ENCODE data around the gene RNF130. TPM values are rescaled to one million over a fixed set of nuclear protein-coding genes. Genes with fewer than 3 reads are reported as not detected.

The RNF130 gene
- total RNA-seq, 1 donor from 2014 or later = 67.3 TPM

- Mint-ChIP-seq H3K27ac (ENCODE audit: unreplicated experiment) (no peak overlapping the region), H3K36me3 (ENCODE audit: low read depth, unreplicated experiment) (peaks cover 17% of the 10 kb centered on the region), H3K4me3 (ENCODE audit: unreplicated experiment) (no peak overlapping the region), H3K9me3 (ENCODE audit: unreplicated experiment) (no peaks in the 10 kb centered on the region), H3K4me1 (ENCODE audit: unreplicated experiment) (peaks cover 2% of the 10 kb centered on the region), H3K27me3 (ENCODE audit: unreplicated experiment) (peaks cover 6% of the 10 kb centered on the region)
- DNase-seq (ENCODE audit: low spot score) = no peak
- no peak for TF ChIP-seq CTCF (IDR thresholded peaks at IDR 0.05; ENCODE audit: unreplicated experiment)
Observed at GRCh38 chr5:180006141-180006540, 65.4 kb downstream of the RNF130 start.

DNA sequence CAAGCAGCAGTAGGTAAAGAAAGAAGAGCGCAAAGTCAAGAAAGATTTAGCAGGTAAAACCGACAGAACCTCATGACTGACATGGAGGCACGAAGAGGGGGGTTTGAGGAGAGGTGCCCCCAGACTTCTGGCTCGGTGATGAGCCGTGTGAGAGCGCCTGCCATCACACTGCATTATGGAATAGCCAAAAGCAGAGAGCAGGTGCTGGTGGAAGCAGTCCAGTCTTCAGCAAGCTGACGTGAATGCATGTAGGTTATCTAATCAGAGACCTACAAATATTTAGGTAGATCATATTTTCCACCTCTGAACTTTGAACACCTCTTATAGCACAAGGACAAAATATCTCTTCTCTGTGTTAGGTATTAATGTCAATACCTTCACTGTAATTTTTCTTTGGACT, 68.4 kb downstream of the RNF130 start:
- TF ChIP-seq CTCF (IDR thresholded peaks at IDR 0.05; ENCODE audit: unreplicated experiment) = no peak
- peaks cover 14% of the 10 kb centered on the region for H3K36me3 Mint-ChIP-seq (ENCODE audit: low read depth, unreplicated experiment)
- no peaks in the 10 kb centered on the region for H3K9me3 Mint-ChIP-seq (ENCODE audit: unreplicated experiment)
- H3K4me3 Mint-ChIP-seq (ENCODE audit: unreplicated experiment) = no peak overlapping the region
- peaks cover 3% of the 10 kb centered on the region for H3K27me3 Mint-ChIP-seq (ENCODE audit: unreplicated experiment)
- no peak overlapping the region for H3K27ac Mint-ChIP-seq (ENCODE audit: unreplicated experiment)
- DNase-seq (ENCODE audit: low spot score) = no peak
- H3K4me1 Mint-ChIP-seq (ENCODE audit: unreplicated experiment) = peaks cover 5% of the 10 kb centered on the region

- no peak overlapping the region for H3K4me3 Mint-ChIP-seq (ENCODE audit: unreplicated experiment)
- H3K9me3 Mint-ChIP-seq (ENCODE audit: unreplicated experiment) = no peaks in the 10 kb centered on the region
- H3K27ac Mint-ChIP-seq (ENCODE audit: unreplicated experiment) = no peak overlapping the region
- DNase-seq (ENCODE audit: low spot score) = no peak
- H3K36me3 Mint-ChIP-seq (ENCODE audit: low read depth, unreplicated experiment) = peaks cover 14% of the 10 kb centered on the region
- TF ChIP-seq CTCF (IDR thresholded peaks at IDR 0.05; ENCODE audit: unreplicated experiment) = no peak
- peaks cover 3% of the 10 kb centered on the region for H3K4me1 Mint-ChIP-seq (ENCODE audit: unreplicated experiment)
- H3K27me3 Mint-ChIP-seq (ENCODE audit: unreplicated experiment) = peaks cover 1% of the 10 kb centered on the region
Observed at GRCh38 chr5:180001742-180002141, 69.8 kb downstream of the RNF130 start.

DNA sequence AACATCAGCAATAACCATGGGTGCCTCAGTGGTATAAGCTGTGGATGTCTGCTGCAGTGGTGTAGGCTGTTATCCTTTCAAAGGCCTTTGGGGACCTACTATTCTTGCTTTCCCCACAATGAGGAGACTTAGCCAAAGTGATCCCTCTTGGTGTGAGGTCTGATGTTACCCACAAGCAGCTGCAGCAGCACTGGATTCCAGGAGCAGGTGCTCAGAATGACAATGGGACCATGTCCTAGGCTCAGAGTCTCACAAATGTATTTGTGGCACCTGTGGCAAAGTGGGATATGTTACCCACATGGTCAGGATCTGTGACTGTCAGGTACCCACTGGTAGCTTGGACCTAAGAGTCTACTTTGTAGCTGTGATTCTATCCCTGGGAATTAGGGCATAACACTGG, 70.4 kb downstream of the RNF130 start:
- Mint-ChIP-seq H3K4me3 (ENCODE audit: unreplicated experiment) (no peak overlapping the region), H3K27ac (ENCODE audit: unreplicated experiment) (no peak overlapping the region), H3K36me3 (ENCODE audit: low read depth, unreplicated experiment) (peaks cover 18% of the 10 kb centered on the region), H3K4me1 (ENCODE audit: unreplicated experiment) (peaks cover 3% of the 10 kb centered on the region), H3K27me3 (ENCODE audit: unreplicated experiment) (peaks cover 1% of the 10 kb centered on the region), H3K9me3 (ENCODE audit: unreplicated experiment) (no peaks in the 10 kb centered on the region)
- DNase-seq (ENCODE audit: low spot score) = no peak
- no peak for TF ChIP-seq CTCF (IDR thresholded peaks at IDR 0.05; ENCODE audit: unreplicated experiment)

- H3K9me3 Mint-ChIP-seq (ENCODE audit: unreplicated experiment) = no peaks in the 10 kb centered on the region
- peaks cover 1% of the 10 kb centered on the region for H3K27me3 Mint-ChIP-seq (ENCODE audit: unreplicated experiment)
- H3K4me3 Mint-ChIP-seq (ENCODE audit: unreplicated experiment) = no peak overlapping the region
- no peak overlapping the region for H3K27ac Mint-ChIP-seq (ENCODE audit: unreplicated experiment)
- no peak for TF ChIP-seq CTCF (IDR thresholded peaks at IDR 0.05; ENCODE audit: unreplicated experiment)
- peaks cover 31% of the 10 kb centered on the region for H3K36me3 Mint-ChIP-seq (ENCODE audit: low read depth, unreplicated experiment)
- peaks cover 3% of the 10 kb centered on the region for H3K4me1 Mint-ChIP-seq (ENCODE audit: unreplicated experiment)
- DNase-seq (ENCODE audit: low spot score) = no peak
Observed at GRCh38 chr5:179998485-179998884, 73.1 kb downstream of the RNF130 start.
